ENCODE measurements around the gene RGS4. TPM values are rescaled to one million over a fixed set of nuclear protein-coding genes. Genes with fewer than 3 reads are reported as not detected.

RGS4 gene
- total RNA-seq, 1 experiment from 2014 or later, result not detected

DNA sequence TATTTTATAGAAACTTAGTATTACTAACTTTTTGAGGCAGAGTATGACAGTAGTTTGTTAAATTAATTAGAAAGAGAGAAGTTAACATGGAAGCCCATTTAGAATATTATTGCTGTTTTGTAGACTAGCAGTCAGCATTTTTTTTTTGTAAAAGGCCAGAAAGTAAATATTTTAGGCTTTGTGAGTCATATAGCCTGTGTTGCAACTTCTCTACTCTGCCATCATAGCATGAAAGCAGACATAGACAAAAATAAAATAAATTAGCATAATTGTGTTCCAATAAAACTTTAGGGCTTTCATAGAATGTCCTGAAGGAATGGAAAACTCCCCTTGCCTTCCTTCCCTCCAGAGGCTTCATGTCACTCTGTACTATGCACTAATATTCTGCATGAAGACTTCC, 12.3 kb upstream of the RGS4 start:
- no peaks in the 10 kb centered on the region for H3K9me2 ChIP-seq (replicated peaks; ENCODE audit: insufficient read depth, low read length)
- H3K79me2 ChIP-seq (ENCODE audit: low read length), result no peaks in the 10 kb centered on the region
- no peak overlapping the region for H3K27ac ChIP-seq (ENCODE audit: low read length)
- no peak overlapping the region for H3K4me2 ChIP-seq (ENCODE audit: low read depth, low read length, poor library complexity, severe bottlenecking)
- no peaks in the 10 kb centered on the region for H4K20me1 ChIP-seq (ENCODE audit: insufficient read depth, low read depth, low read length)
- H3K9me3 ChIP-seq (ENCODE audit: low read length), result no peaks in the 10 kb centered on the region
- H2AFZ ChIP-seq (ENCODE audit: low read length), result no peak overlapping the region
- no peak for DNase-seq
- H3K36me3 ChIP-seq (ENCODE audit: insufficient read depth, low read length), result no peaks in the 10 kb centered on the region
- H3K4me3 ChIP-seq (ENCODE audit: low read length), result no peak overlapping the region
- H3K9ac ChIP-seq (ENCODE audit: low read length), result no peak overlapping the region
- peaks cover 4% of the 10 kb centered on the region for H3K4me1 ChIP-seq (ENCODE audit: low read length)
- H3K27me3 ChIP-seq (ENCODE audit: low read length), result no peaks in the 10 kb centered on the region

GRCh38 chr1:163060343-163061007, 8.7 kb upstream of the RGS4 start:
- Histone ChIP-seq H3K9me2 (replicated peaks; ENCODE audit: insufficient read depth, low read length) (no peaks in the 10 kb centered on the region), H3K9ac (ENCODE audit: low read length) (no peak overlapping the region), H3K36me3 (ENCODE audit: insufficient read depth, low read length) (no peaks in the 10 kb centered on the region), H4K20me1 (ENCODE audit: insufficient read depth, low read depth, low read length) (no peaks in the 10 kb centered on the region), H3K4me1 (ENCODE audit: low read length) (no peaks in the 10 kb centered on the region), H2AFZ (ENCODE audit: low read length) (no peak overlapping the region), H3K4me3 (ENCODE audit: low read length) (no peak overlapping the region), H3K4me2 (ENCODE audit: low read depth, low read length, poor library complexity, severe bottlenecking) (no peak overlapping the region), H3K27ac (ENCODE audit: low read length) (no peak overlapping the region), H3K27me3 (ENCODE audit: low read length) (no peaks in the 10 kb centered on the region), H3K9me3 (ENCODE audit: low read length) (no peaks in the 10 kb centered on the region), H3K79me2 (ENCODE audit: low read length) (no peaks in the 10 kb centered on the region)
- no peak for DNase-seq

DNA sequence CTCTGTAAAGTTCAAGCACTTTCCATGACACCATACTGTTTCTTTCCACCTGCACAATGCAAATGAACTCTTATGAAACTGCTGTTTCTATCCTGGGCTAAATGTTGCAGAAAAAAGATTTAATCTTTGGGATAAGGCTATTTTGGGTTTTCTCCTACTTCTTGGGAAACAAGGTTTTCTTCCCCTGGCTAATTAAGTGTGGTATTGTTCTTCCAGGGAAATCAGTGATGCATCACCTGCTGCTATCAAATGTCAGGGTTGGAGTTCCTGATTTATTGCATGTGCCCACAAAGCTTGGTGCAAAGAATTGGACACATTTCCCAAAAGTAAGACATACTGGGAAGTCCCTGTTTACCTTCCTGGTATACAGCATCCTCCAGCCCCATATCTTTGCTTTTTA, 6.0 kb upstream of the RGS4 start:
- no peaks in the 10 kb centered on the region for H3K27me3 ChIP-seq (ENCODE audit: low read length)
- H3K36me3 ChIP-seq (ENCODE audit: insufficient read depth, low read length), result no peaks in the 10 kb centered on the region
- H2AFZ ChIP-seq (ENCODE audit: low read length), result no peak overlapping the region
- H4K20me1 ChIP-seq (ENCODE audit: insufficient read depth, low read depth, low read length), result no peaks in the 10 kb centered on the region
- H3K4me3 ChIP-seq (ENCODE audit: low read length), result no peak overlapping the region
- H3K9me3 ChIP-seq (ENCODE audit: low read length), result no peaks in the 10 kb centered on the region
- no peak overlapping the region for H3K4me2 ChIP-seq (ENCODE audit: low read depth, low read length, poor library complexity, severe bottlenecking)
- DNase-seq, result no peak
- H3K79me2 ChIP-seq (ENCODE audit: low read length), result no peaks in the 10 kb centered on the region
- H3K27ac ChIP-seq (ENCODE audit: low read length), result no peak overlapping the region
- H3K9me2 ChIP-seq (replicated peaks; ENCODE audit: insufficient read depth, low read length), result no peaks in the 10 kb centered on the region
- H3K4me1 ChIP-seq (ENCODE audit: low read length), result no peaks in the 10 kb centered on the region
- H3K9ac ChIP-seq (ENCODE audit: low read length), result no peak overlapping the region

- Histone ChIP-seq H3K9me2 (replicated peaks; ENCODE audit: insufficient read depth, low read length) (no peaks in the 10 kb centered on the region), H3K9ac (ENCODE audit: low read length) (no peak overlapping the region), H3K79me2 (ENCODE audit: low read length) (no peaks in the 10 kb centered on the region), H3K27ac (ENCODE audit: low read length) (no peak overlapping the region), H3K4me3 (ENCODE audit: low read length) (no peak overlapping the region), H3K9me3 (ENCODE audit: low read length) (no peaks in the 10 kb centered on the region), H3K27me3 (ENCODE audit: low read length) (no peaks in the 10 kb centered on the region), H3K4me1 (ENCODE audit: low read length) (no peaks in the 10 kb centered on the region), H3K36me3 (ENCODE audit: insufficient read depth, low read length) (no peaks in the 10 kb centered on the region), H4K20me1 (ENCODE audit: insufficient read depth, low read depth, low read length) (no peaks in the 10 kb centered on the region), H2AFZ (ENCODE audit: low read length) (no peak overlapping the region), H3K4me2 (ENCODE audit: low read depth, low read length, poor library complexity, severe bottlenecking) (no peak overlapping the region)
- no peak for DNase-seq
These were observed 5.6 kb upstream of the RGS4 start for GRCh38 chr1:163063610-163064009.

DNA sequence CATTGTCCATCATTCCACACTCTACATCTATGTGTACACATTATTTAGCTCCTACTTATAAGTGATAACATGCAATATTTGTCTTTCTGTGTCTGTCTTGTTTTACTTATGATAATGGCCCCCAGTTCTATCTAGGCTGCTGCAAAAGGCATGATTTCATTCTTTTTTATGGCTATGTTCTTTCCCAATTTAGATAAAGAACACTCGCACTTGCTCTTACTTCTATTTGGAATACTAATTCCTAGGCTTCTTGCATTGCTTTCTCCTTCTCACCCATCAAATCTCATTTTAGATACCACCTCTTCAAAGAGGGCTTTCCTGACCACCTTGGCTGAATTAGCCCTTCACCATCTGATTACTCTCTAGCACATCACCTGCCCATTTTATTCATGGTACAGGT, 3.0 kb upstream of the RGS4 start:
- Histone ChIP-seq H2AFZ (ENCODE audit: low read length) (no peak overlapping the region), H3K4me2 (ENCODE audit: low read depth, low read length, poor library complexity, severe bottlenecking) (no peak overlapping the region), H3K36me3 (ENCODE audit: insufficient read depth, low read length) (no peaks in the 10 kb centered on the region), H3K9me2 (replicated peaks; ENCODE audit: insufficient read depth, low read length) (no peaks in the 10 kb centered on the region), H3K4me3 (ENCODE audit: low read length) (no peak overlapping the region), H3K27ac (ENCODE audit: low read length) (no peak overlapping the region), H4K20me1 (ENCODE audit: insufficient read depth, low read depth, low read length) (no peaks in the 10 kb centered on the region), H3K4me1 (ENCODE audit: low read length) (0 out of 2 replicates have a peak, but pooled peaks cover under 1% of the 10 kb centered on the region), H3K27me3 (ENCODE audit: low read length) (no peaks in the 10 kb centered on the region), H3K9ac (ENCODE audit: low read length) (no peak overlapping the region), H3K79me2 (ENCODE audit: low read length) (no peaks in the 10 kb centered on the region), H3K9me3 (ENCODE audit: low read length) (no peaks in the 10 kb centered on the region)
- DNase-seq, result no peak

GRCh38 chr1:163066686-163067085, 2.5 kb upstream of the RGS4 start:
- Histone ChIP-seq H3K27ac (ENCODE audit: low read length) (no peak overlapping the region), H2AFZ (ENCODE audit: low read length) (no peak overlapping the region), H3K27me3 (ENCODE audit: low read length) (no peaks in the 10 kb centered on the region), H3K4me3 (ENCODE audit: low read length) (no peak overlapping the region), H3K9ac (ENCODE audit: low read length) (no peak overlapping the region), H3K4me2 (ENCODE audit: low read depth, low read length, poor library complexity, severe bottlenecking) (no peak overlapping the region), H4K20me1 (ENCODE audit: insufficient read depth, low read depth, low read length) (no peaks in the 10 kb centered on the region), H3K79me2 (ENCODE audit: low read length) (no peaks in the 10 kb centered on the region), H3K4me1 (ENCODE audit: low read length) (peaks cover 4% of the 10 kb centered on the region; the same call in 1 of the 2 replicates), H3K9me3 (ENCODE audit: low read length) (no peaks in the 10 kb centered on the region), H3K36me3 (ENCODE audit: insufficient read depth, low read length) (no peaks in the 10 kb centered on the region), H3K9me2 (replicated peaks; ENCODE audit: insufficient read depth, low read length) (no peaks in the 10 kb centered on the region)
- DNase-seq, result no peak

DNA sequence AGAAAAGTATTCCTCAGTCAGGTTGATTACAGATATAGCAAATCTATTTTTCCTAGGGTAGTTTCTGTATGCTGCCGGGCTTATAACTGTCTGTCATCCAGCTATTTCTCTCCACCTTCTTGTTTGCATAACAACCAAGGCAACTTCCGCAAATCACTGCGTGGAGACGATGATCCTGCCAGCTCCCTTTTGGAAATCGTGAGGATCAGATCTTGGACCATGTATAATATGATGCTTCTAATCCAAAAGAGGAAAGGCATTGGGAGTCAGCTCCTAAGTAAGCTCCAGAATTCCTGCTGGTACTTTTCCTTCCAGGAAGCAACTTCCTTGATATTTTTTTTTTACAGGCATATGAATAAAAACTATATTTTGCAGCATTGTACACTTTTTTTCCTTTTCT, 445 bp upstream of the RGS4 start:
- H3K4me2 ChIP-seq (ENCODE audit: low read depth, low read length, poor library complexity, severe bottlenecking), result no peak overlapping the region

GRCh38 chr1:163069655-163070277, 605 bp downstream of the RGS4 start:
- H3K27me3 ChIP-seq (ENCODE audit: low read length), result no peaks in the 10 kb centered on the region
- DNase-seq, result no peak
- no peak overlapping the region for H3K9ac ChIP-seq (ENCODE audit: low read length)
- H3K4me3 ChIP-seq (ENCODE audit: low read length), result no peak overlapping the region
- H3K4me2 ChIP-seq (ENCODE audit: low read depth, low read length, poor library complexity, severe bottlenecking), result no peak overlapping the region
- no peaks in the 10 kb centered on the region for H3K36me3 ChIP-seq (ENCODE audit: insufficient read depth, low read length)
- peaks cover 9% of the 10 kb centered on the region for H3K4me1 ChIP-seq (ENCODE audit: low read length)
- no peak overlapping the region for H2AFZ ChIP-seq (ENCODE audit: low read length)
- H3K9me3 ChIP-seq (ENCODE audit: low read length), result no peaks in the 10 kb centered on the region
- H3K27ac ChIP-seq (ENCODE audit: low read length), result no peak overlapping the region
- H3K79me2 ChIP-seq (ENCODE audit: low read length), result no peaks in the 10 kb centered on the region
- no peaks in the 10 kb centered on the region for H4K20me1 ChIP-seq (ENCODE audit: insufficient read depth, low read depth, low read length)
- H3K9me2 ChIP-seq (replicated peaks; ENCODE audit: insufficient read depth, low read length), result no peaks in the 10 kb centered on the region

More for the DNA sequence above, 445 bp upstream of the RGS4 start:
- Histone ChIP-seq H3K9me3 (ENCODE audit: low read length) (no peaks in the 10 kb centered on the region), H3K27ac (ENCODE audit: low read length) (no peak overlapping the region), H3K9me2 (replicated peaks; ENCODE audit: insufficient read depth, low read length) (no peaks in the 10 kb centered on the region), H4K20me1 (ENCODE audit: insufficient read depth, low read depth, low read length) (no peaks in the 10 kb centered on the region), H3K4me1 (ENCODE audit: low read length) (peaks cover 9% of the 10 kb centered on the region), H3K27me3 (ENCODE audit: low read length) (no peaks in the 10 kb centered on the region), H3K4me3 (ENCODE audit: low read length) (no peak overlapping the region), H3K9ac (ENCODE audit: low read length) (no peak overlapping the region), H3K79me2 (ENCODE audit: low read length) (no peaks in the 10 kb centered on the region), H2AFZ (ENCODE audit: low read length) (no peak overlapping the region), H3K36me3 (ENCODE audit: insufficient read depth, low read length) (no peaks in the 10 kb centered on the region)
- no peak for DNase-seq

Measured in Karpas-422 (cell line).